ENCODE measurements around the gene HOXB4. TPM values are rescaled to one million over a fixed set of nuclear protein-coding genes. Genes with fewer than 3 reads are reported as not detected.

Gene HOXB4
- total RNA-seq, 1 donor from 2014 or later = 2.6 TPM

DNA sequence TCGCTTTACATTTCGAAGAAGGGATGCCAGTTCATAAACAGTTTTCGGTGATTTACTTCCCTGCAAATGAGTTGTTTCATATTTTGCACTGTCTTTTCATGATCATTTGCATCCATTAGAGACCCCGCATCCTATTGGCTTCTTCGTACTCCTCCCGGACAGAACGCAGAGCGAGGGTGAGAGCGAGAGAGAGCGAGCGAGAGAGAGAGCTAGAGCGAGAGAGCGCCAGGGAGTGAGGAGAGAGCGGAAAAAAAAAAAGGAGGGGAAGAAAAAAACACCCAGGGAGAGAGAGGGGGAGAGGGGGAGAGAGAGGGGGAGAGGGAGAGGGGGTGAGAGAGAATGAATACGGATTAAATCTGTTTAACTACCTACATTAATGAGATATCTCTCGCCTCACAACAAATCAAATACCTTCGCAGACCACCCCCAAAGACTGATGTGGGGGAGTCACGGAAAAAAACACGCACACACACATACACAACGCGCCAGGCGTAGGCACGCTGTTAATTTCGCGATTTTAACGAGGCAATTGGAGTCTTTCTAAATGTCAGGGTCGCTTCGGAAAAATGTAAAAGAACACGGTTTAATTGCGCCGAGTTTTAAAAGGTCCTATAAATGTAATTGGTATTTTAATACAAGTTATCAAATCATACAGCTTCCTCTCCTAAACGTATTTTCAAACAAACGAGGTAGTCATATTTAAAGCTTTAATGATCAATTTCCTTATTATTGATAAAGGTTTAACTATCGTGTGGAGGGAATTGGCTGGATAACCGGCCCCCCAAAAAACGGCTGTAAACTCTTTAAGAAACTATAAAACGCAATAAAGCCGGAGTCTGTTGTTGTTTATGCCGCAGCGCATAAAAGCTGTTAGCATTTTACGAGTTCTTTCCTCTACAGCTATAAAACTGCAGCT is 37.2 kb upstream of the HOXB4 start, which contains the start of gene HOXB8:
HOXB8 (minus strand) TSS at position 246 of the 916 bp plus-strand sequence. CDS start 588 bp downstream, outside the sequence.
- peak; percentile 26 for DNase-seq

DNA sequence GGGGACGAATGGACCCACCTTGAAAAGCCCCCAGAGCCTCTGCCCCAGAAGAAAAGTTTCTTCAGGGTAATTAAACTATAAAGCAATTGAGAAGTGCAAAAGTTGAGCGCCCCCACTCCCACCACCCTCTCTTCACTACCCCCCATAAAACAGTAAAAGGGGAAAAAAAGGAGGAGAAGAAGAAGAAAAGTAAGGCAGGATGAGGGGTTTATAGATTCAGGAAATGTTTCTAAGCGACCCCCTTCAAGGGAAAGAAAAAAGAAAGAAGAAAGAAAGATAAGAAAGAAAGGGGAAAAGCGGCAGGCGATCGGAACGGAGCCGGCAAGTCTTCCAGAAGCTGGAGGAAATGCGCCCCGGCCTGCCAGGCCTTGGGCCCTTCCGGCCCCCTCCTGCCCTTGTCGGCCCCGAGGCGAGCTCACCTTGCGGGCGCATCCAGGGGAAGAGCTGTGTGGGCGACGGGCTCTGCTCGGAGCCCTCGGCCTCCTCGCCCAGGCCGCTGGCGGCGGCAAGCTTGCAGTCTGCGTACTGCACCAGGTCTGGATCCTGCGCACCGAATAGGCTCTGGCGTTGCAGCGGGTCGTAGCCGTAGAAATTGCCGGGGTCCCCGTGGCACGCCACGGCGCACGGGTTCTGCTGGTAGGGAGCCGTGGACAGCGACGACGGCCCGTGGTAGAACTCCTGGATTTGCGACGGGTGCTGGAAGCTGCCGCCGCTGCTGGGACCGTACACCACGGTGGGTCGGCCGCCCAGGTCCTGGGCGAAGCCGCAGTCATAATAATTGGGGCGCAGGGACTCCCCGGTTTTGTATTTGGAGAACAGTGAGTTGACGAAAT is 35.9 kb upstream of the HOXB4 start:
- DNase-seq = no peak

DNA sequence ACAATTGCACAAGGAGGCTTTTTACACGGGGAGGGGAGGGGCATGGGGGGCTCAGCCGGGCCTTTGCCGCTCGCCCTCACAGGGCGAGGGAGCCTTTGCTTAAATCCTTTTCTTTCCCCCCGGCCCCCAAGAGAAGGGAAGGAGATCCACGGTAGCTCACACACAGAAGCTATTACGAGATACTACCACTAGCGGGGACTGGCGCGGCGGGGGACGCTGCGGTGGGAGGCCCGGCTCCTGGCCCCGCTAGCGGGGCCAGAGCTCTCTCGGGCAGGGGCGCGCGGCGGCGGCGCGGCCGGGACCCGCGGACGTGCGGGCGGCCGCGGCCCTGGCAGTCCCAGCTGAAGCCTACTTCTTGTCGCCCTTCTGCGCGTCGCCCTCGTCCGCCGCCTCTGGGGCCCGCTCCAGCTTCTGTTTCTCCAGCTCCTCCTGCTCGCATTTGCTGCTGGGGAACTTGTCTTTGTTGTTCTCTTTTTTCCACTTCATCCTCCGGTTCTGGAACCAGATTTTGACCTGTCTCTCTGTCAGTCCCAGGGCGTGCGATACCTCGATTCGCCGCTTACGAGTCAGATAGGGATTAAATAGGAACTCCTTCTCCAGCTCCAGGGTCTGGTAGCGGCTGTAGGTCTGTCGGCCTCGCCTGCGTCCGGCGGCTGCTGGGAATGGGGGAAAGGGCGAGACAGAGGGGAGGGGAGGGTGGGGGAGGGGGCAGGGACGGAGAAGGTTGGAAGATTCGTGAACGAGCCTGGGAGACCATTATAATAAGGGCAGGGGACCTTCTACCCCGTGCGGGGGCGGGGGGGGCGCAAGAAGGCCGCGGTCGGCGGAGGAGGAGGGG is 34.9 kb upstream of the HOXB4 start:
- peak; percentile 33 for DNase-seq

DNA sequence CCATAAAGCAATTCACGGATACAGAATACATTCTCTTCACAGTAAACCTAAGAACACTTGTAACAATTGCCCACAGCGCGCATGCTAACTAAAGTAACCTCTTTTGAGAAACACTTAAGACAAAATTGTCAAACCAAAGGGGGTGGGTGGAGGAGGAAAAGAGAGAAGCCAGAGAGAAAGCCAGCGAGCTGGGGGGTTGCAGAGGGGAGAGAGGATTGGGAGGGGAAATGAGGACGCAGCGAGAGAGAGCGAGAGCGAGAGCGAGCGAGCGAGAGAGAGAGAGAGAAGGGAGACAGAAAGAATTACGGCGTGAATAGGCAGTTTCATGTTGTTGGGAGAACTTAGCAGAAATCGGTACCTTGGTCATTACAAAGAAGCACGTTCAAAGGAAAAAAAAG is 34.3 kb upstream of the HOXB4 start:
- no peak for DNase-seq

DNA sequence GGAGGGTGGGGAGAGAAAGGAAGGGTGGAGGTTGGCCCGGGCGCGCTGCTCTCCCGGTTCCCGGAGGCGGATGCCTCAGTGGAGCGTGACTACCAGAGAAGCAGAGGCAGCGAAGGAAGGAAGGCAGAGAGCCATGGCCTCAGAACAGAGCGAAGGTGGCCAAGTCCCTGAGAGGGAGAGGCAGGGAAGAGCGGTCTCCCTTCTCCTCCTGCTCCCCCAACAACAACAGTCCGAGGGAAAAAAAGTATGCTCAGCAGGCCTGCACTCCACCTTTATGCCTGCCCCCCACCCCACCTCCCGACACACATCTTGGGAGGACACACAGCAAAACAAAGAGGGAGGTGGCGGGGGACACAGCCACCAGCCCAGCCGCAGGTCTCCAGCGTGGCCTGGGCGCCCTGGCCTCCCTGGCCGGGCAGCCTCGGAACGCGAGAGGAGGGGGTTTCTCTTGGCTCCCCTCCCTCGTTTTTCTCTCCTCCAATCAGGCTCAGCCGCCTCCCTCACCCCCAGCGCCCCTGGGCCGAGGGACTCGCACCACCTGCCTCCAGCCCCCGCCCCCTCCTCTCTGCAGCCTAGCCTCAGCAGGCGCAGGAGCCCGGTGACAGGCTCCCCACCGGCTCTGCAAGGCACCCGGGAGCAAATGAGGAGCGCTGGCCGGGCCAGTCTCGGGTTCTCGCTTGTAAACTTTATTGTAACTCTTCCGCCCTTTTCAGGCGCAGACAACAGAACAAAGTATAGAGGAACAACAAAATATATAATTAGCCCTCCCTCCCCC is 33.7 kb upstream of the HOXB4 start:
- DNase-seq = no peak

DNA sequence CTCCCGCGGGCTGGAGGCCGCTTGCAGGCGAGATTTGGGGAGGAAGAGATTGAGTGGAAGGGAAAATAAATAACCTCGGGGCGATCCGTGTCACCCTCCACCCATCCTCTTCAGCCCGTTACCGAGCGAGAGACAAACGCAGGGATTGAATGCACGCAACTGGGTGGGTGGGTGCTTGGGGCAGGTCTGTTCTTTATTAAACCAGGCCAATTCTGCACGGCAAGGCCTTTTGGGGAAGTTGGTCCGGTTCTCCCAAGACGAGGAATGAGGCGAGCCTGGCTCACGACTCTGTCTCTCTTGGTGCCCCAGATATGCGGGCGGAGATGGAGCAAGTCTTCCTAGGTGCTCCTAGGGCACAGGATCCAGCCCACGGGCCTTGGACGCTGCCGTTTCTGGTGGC is 33.1 kb upstream of the HOXB4 start:
- DNase-seq = no peak

DNA sequence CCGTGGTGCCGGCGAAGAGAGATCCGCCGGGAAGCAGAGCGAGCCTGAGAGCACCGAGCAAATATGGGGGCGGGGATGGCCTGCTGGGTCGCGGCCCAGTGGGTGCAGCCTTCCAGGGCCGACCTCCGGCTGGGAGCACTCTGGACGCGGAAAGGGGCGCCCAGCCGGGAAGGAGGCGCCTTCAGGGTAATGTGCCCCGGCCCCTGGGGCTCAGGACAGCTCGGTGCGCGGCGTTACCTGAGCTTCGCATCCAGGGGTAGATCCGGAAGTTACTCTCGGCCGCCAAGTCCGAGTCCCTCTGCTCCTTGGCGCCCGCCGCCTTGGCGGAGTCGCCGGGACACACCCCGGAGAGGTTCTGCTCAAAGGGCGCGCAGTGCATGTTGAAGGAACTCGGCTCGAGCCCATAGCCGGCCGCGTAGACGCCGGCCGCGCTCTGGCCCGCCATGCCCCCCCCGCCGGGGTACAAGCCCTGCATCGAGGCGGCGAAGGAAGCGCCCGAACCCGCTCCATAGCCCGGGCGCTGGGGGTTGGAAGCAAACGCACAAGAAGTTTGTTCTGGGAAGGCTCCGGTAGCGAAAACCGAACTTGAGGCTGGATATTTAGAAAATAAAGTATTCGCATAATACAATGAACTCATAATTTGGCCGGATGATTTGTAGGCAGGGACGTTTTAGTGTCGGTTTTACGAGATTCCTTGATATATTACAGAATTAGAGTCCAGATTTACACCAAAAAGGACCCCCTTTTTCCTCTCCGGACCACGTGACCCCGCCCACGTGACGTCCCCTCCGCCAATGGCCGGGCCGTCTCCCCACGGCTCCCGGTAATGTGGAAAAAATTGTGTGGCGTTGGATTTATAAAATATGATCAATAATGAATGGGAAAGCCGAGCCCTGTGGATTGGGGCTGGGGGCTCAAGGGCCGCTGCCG is 32.4 kb upstream of the HOXB4 start, which contains the start of gene HOXB7:
HOXB7 (minus strand) TSS at position 736 of the 930 bp plus-strand sequence; CDS start at position 637, 99 bp downstream.
- peak; percentile 53 for DNase-seq

DNA sequence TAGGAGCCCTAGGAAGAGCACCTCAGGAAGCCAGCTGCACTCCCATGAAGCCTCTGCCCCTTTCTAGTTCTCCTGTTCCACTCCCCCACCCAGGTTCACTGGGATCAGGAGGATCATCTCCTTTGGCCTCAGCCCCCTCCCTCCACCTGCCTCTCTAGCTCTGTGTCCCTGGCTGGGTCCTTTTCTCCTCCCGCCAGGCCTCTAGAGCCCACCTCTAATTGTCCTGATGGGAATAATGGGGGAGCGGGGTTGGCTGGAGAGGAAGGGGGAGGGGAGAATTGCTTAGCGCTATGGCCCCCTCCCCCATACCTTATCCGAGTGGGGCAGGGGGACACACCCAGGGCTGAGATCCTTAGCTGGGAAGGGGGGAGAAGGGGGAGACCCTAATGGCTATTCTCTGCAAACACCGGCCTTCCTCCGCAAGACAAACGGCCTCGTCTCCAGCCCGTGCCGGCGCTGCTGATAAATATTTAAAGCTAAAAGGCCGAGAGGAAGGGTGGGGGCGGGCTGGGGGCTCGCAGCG is 31.7 kb upstream of the HOXB4 start:
- DNase-seq = no peak

DNA sequence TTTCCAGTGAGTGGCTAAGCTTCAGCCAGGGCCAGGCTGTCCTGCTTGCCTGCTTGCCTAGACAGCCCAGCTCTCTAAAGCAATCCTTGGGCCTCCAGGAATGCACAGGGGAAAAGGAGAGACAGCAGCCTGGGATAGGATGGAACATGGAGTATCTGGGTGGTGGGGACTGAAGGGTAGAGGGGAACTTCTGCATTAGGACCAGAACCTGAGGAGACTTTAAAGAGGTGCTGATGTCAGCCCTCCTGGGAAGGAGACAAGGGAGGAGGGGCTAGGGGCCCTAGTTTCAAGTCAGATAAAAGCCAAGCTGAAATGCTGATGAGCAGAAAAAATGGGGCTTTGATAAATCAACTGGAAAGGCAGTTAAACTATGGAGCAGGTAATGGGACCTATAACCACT is 30.9 kb upstream of the HOXB4 start:
- DNase-seq = no peak

DNA sequence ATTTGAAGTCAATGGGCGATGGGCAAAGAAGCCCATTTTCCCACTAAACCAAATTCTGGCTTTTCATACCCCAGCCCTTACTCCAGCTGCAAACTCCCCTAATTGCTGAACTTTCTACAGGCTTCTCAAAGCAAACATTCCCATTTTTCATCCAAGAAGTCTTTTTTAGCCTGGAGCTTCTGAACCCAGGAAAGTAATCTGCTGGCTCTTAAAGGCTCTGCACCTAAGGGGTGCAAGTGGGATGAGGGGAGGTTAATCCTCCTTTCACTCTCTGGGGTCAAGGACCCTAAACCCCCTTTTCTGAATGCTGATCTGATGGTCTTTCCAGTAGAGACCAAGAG is 30.3 kb upstream of the HOXB4 start:
- DNase-seq = no peak

DNA sequence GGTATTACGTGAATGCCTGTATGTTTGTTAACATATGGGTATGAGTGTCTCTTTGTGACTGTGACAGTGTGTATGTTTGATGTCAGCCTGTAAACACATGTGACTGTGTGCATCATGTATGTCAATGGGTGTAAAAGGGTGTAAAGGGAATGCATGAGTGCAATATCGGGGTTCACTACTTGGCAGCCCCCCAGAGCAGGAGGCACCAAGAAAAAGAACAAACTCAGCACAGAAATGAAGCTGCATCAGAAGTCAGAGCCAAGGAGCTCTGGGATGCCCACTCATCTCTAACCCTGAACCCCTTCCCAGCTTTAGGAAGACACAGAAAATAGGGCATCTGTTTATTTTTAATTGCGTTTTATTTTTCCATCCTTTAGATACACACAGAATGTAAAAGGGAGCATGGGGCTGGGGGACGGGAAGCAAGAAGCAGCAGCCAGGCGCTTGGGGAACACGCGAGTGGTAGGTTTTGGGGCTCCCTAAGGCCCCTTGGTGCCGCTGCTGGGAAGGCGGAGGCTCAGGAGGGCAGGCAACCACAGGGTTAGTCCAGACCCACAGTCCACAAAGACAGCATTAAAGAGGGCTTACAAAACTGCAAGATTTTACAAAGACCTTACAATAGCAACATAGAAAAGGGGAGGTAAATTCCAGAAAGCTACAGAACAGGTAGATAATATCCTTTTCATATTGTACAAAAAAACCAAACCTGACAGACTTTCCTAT is 28.9 kb upstream of the HOXB4 start:
- no peak for DNase-seq

DNA sequence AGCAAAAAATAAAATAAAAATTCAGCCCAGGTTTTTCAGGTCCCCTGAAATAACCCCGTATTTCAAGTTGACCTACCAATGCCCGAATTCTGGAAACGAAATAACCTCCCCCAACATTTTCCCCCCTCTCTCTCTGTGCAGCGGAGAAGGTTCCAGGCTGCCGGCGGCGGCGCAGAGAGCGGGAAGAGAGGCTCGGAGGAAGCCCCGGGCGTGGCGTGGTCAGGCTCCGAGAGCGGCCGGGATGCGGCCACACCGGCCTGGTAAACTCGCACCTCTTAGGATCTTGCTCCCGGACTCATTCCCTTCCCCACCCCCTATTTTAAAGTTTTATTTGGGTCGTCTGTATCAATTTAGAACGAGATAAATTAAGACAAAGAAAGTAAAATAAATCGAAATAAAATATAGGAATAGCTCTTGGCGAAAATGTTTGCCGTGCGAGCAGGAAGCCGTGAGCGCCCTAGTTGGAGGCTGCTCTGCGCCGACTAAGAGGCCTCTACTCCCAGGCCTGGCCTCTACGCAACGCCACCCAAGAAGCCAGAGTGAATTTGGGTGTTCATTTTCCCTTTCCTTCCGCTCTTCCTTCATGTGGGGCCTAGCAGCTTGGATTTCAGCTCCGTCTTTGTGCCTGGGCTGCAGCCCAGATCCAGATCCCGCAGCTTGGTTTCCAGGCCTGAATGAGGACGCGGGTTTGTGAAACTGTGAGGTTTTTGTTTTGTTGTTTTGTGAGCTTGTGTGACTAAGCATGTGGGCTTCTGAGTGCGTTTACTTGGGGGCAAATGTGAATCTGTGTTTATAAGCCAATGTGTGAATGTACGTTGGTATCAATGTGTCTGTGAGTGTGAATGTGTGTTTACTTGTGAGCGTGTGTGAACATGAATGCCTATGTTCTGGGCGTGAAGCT is 28.1 kb upstream of the HOXB4 start:
- DNase-seq = peak; percentile 51

DNA sequence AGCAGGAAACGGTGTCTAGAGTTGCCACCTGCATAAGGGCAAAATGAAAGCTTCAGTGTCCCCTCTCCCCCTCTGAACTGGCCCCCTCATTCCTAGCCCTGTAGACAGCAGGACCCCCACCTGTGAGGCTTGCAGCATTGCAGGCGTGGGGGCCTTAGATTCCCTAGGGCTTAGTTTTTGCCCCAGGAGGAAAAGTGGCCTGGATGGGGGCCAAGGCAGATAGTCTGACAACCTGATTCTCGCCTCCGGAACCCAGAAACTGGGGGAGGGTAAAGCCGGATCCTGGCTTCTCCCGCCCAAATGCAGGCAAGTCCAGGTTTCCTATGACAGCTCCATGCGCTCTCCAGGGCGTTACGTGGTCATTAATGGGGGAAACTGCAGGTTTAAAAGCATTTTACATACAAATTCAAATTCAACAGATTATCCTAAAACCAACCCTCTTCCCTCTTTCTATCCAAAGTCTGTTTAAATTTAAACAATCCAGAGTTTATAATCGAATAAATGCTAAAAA is 27.3 kb upstream of the HOXB4 start:
- DNase-seq = no peak

DNA sequence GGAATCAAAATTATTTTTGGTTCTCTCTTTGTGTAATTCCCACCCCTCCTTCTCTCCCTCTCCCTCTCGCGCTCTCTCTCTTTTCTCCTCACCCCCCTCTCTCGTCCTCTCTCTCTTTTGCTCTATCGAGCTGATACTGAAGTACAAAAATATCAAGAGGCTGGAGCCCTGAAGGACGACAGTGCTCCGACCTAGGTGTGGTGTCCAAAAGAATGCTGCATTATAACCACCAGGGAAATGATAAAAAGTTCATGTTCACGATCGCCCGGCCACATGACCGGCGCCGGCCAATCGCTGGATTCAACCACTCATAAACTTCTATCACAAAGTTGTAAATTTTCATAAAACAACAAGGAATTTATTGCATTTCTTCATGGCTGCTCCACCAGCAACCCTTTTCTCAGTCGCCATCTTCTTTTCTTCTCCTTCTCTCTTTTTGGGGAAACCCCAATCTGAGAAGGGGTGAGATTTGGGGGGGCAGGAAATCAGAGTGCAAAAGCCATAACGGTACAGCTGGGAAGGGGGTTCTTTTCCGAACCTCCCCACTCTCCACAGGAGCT is 26.7 kb upstream of the HOXB4 start, which contains the start of gene HOXB6:
HOXB6 (minus strand) TSS at position 217 of the 560 bp plus-strand sequence. CDS start 6,836 bp downstream, outside the sequence.
- DNase-seq = no peak

DNA sequence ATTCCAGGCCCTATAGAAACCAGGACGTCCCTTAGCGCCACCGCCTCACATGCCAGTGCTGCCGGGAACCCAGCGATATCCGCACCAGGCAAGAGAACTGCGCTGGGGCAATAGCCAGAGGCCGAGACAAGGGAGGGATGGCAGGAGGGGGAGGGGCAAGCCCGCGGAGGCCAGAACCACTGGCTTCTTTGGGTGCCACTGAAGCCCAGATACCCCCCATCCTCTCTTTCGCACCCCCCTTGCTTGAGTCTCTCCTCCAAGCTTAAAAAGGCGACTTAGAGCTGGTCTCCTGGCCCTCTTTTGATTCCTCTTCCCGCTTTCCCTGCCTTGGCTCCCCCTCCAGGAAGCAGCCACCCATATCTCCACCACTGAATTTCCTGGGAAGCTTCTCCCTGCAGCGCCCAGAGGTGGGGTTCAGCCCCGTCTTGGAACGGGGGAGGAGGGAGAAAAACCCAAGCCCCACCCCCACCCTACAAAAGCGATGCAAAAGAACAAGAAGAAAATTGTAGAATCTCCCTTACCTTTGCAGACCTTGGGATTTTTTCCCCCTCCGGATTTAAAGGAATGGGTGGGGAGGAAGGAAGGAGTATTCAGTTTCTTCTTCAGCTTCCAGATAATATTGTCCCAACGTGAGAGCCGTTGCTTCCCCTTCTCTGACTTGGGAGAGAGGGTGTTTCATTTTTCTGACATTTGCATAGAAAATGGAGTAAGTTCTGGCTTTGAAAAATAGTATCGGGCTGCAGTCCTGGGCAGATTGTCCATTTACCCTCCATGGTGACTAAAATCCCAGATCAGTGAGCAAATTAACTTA is 26.0 kb upstream of the HOXB4 start:
- no peak for DNase-seq
